H1 (cell line): ENCODE data around the gene PPFIBP2. TPM values are rescaled to one million over a fixed set of nuclear protein-coding genes. Genes with fewer than 3 reads are reported as not detected.

Experiments used
- CTCF ChIA-PET: fragments of 300-600 bp; sonication (Branson Sonifier 250); formaldehyde crosslinking; loops from one replicate; lab custom pipeline; 2021; ENCODE audit not compliant: partially characterized antibody; lab: Charles Lee
- POLR2A ChIA-PET: fragments of 300-600 bp; sonication (Branson Sonifier 250); formaldehyde crosslinking; loops from one replicate; lab custom pipeline; 2021; ENCODE audit warnings: inconsistent platforms; ENCODE audit not compliant: partially characterized antibody; lab: Charles Lee
- DNase-seq, 2 experiments: peaks; one replicate each; pipeline versions ENCODE4 v3.0.0 to v3.0.0-alpha.2; 2010 to 2022; ENCODE audit warnings: low spot score in 2 of 2, low read depth in 1 of 2, mixed read lengths in 1 of 2
- FAIRE-seq: peaks from 2 replicates; lab custom pipeline; 2011; peaks lifted over from hg19 to GRCh38; lab: Jason Lieb, UNC
- H2AFZ ChIP-seq: 2 replicates; pipeline ENCODE4 v1.8.1; 2012; ENCODE audit warnings: low read length, inconsistent platforms
- H2AK5ac ChIP-seq: 2 replicates; pipeline ENCODE4 v1.6.1; 2013; ENCODE audit warnings: low read depth, low read length
- H2BK120ac ChIP-seq: replicated peaks from 2 replicates; pipeline ENCODE3; 2013; ENCODE audit warnings: low read depth, low read length, inconsistent platforms
- H2BK12ac ChIP-seq: 2 replicates; pipeline ENCODE4 v1.6.1; 2013; ENCODE audit warnings: low read depth, low read length
- H2BK15ac ChIP-seq: 2 replicates; pipeline ENCODE4 v1.6.1; 2013; ENCODE audit warnings: low read length
- H2BK20ac ChIP-seq: 2 replicates; pipeline ENCODE4 v1.6.1; 2013; ENCODE audit warnings: low read length
- H2BK5ac ChIP-seq: 2 replicates; pipeline ENCODE4 v1.6.1; 2013; ENCODE audit warnings: low read depth, low read length
- H3K14ac ChIP-seq: 2 replicates; pipeline ENCODE4 v1.6.1; 2013; ENCODE audit warnings: inconsistent platforms; ENCODE audit not compliant: insufficient read length
- H3K18ac ChIP-seq: 2 replicates; pipeline ENCODE4 v1.6.1; 2013; ENCODE audit warnings: low read length; ENCODE audit errors: extremely low read depth
- H3K23ac ChIP-seq: 2 replicates; pipeline ENCODE4 v1.6.1; 2013; ENCODE audit warnings: inconsistent platforms; ENCODE audit not compliant: insufficient read length
- H3K23me2 ChIP-seq: 2 replicates; pipeline ENCODE4 v1.6.1; 2013; ENCODE audit warnings: low read depth, low read length
- H3K27ac ChIP-seq: 2 replicates; pipeline ENCODE4 v1.6.1; 2011; ENCODE audit warnings: low read depth, low read length, inconsistent platforms
- H3K27me3 ChIP-seq, 4 experiments: replicated peaks in 1 of 4; 1 replicate in 1 of 4; 2 replicates in 3 of 4; pipeline versions ENCODE4 v1.6.1 to v1.8.1; 2011 to 2013; ENCODE audit warnings: low read length in 3 of 4, mild to moderate bottlenecking in 3 of 4, inconsistent platforms in 2 of 4, mixed read lengths in 2 of 4, moderate library complexity in 1 of 4; ENCODE audit not compliant: control insufficient read depth in 3 of 4, insufficient read depth in 3 of 4; ENCODE audit errors: extremely low read depth in 1 of 4
- H3K36me3 ChIP-seq, 4 experiments: 2 replicates each; pipeline versions ENCODE4 v1.6.1 to v1.8.1; 2011 to 2013; ENCODE audit warnings: mild to moderate bottlenecking in 4 of 4, low read length in 3 of 4, moderate library complexity in 2 of 4, control low read depth in 1 of 4, inconsistent platforms in 1 of 4; ENCODE audit not compliant: insufficient read depth in 4 of 4, control insufficient read depth in 2 of 4
- H3K4ac ChIP-seq: replicated peaks from 2 replicates; pipeline ENCODE3; 2013; ENCODE audit warnings: low read length, low read depth, mixed read lengths, inconsistent platforms; ENCODE audit not compliant: insufficient read length
- H3K4me1 ChIP-seq, 4 experiments: replicated peaks in 1 of 4; 1 replicate in 1 of 4; 2 replicates in 3 of 4; pipeline versions ENCODE4 v1.6.1 to v1.8.1; 2011 to 2013; ENCODE audit warnings: low read length in 3 of 4, inconsistent platforms in 2 of 4, mixed read lengths in 1 of 4; ENCODE audit not compliant: insufficient read depth in 4 of 4, control insufficient read depth in 3 of 4
- H3K4me2 ChIP-seq, 2 experiments: 2 replicates each; pipeline versions ENCODE4 v1.6.1 to v1.8.1; 2011 to 2013; ENCODE audit warnings: low read depth in 2 of 2, low read length in 2 of 2, control low read depth in 1 of 2, inconsistent platforms in 1 of 2, mild to moderate bottlenecking in 1 of 2; ENCODE audit not compliant: insufficient read depth in 1 of 2
- H3K4me3 ChIP-seq, 4 experiments: fragments of 200-600, 300-600 bp in 1 of 4; sonication (generic), shearing (Covaris generic), sonication (Bioruptor Twin) in 1 of 4; 2 replicates each; pipeline versions ENCODE4 v1.5.1 to v1.8.1; 2011 to 2016; ENCODE audit warnings: low read length in 4 of 4, low read depth in 3 of 4, control low read depth in 2 of 4, inconsistent platforms in 2 of 4, mild to moderate bottlenecking in 2 of 4, mixed read lengths in 1 of 4, moderate library complexity in 1 of 4; ENCODE audit not compliant: insufficient read depth in 2 of 4; ENCODE audit errors: extremely low read depth in 1 of 4
- H3K56ac ChIP-seq: replicated peaks from 2 replicates; pipeline ENCODE3; 2013; ENCODE audit warnings: low read depth, mild to moderate bottlenecking, mixed read lengths, low read length, inconsistent platforms; ENCODE audit not compliant: insufficient read length
- H3K79me1 ChIP-seq: 2 replicates; pipeline ENCODE4 v1.6.1; 2013; ENCODE audit warnings: low read depth, low read length, control low read depth
- H3K79me2 ChIP-seq, 2 experiments: 2 replicates each; pipeline versions ENCODE4 v1.6.1 to v1.8.1; 2012 to 2013; ENCODE audit warnings: low read length in 2 of 2, mild to moderate bottlenecking in 2 of 2, inconsistent platforms in 1 of 2; ENCODE audit not compliant: insufficient read depth in 2 of 2, control insufficient read depth in 1 of 2
- H3K9ac ChIP-seq, 4 experiments: replicated peaks in 1 of 4; 1 replicate in 1 of 4; 2 replicates in 3 of 4; pipeline versions ENCODE4 v1.6.1 to v1.8.1; 2011 to 2013; ENCODE audit warnings: low read depth in 3 of 4, low read length in 3 of 4, control low read depth in 2 of 4, mild to moderate bottlenecking in 2 of 4, moderate library complexity in 2 of 4, inconsistent platforms in 1 of 4; ENCODE audit errors: extremely low read depth in 1 of 4
- H3K9me3 ChIP-seq, 2 experiments: 2 replicates each; pipeline versions ENCODE4 v1.6.1 to v1.8.1; 2012 to 2013; ENCODE audit warnings: mild to moderate bottlenecking in 2 of 2, moderate library complexity in 2 of 2, control low read depth in 1 of 2, inconsistent platforms in 1 of 2, low read depth in 1 of 2, low read length in 1 of 2, mixed read lengths in 1 of 2; ENCODE audit not compliant: insufficient read depth in 2 of 2
- H4K20me1 ChIP-seq, 2 experiments: replicated peaks in 1 of 2; 2 replicates each; pipeline versions ENCODE3 to v1.8.1; 2011 to 2013; ENCODE audit warnings: inconsistent platforms in 2 of 2, low read length in 2 of 2, mild to moderate bottlenecking in 1 of 2; ENCODE audit not compliant: insufficient read depth in 2 of 2, control insufficient read depth in 1 of 2
- H4K5ac ChIP-seq: 2 replicates; pipeline ENCODE4 v1.6.1; 2013; ENCODE audit warnings: low read length, low read depth, mixed read lengths, inconsistent platforms; ENCODE audit not compliant: insufficient read length
- H4K8ac ChIP-seq: 2 replicates; pipeline ENCODE4 v1.8.0; 2013; ENCODE audit warnings: mild to moderate bottlenecking, moderate library complexity, low read length, inconsistent platforms; ENCODE audit not compliant: insufficient read depth; ENCODE audit errors: extremely low read depth
- H4K91ac ChIP-seq: replicated peaks from 2 replicates; pipeline ENCODE3; 2013; ENCODE audit warnings: low read length, mixed read lengths, inconsistent platforms; ENCODE audit not compliant: insufficient read length
- BRCA1 ChIP-seq: IDR thresholded peaks from 2 replicates; pipeline ENCODE4 v1.6.1; 2012; ENCODE audit warnings: low read depth, low read length, improper control_type of control experiment
- JUND ChIP-seq: IDR thresholded peaks from 2 replicates; pipeline ENCODE4 v1.6.1; 2011; ENCODE audit warnings: mild to moderate bottlenecking, improper control_type of control experiment, low read length
- NRF1 ChIP-seq: IDR thresholded peaks from 2 replicates; pipeline ENCODE4 v1.6.1; 2011; ENCODE audit warnings: mild to moderate bottlenecking, low read depth, low read length, improper control_type of control experiment
- POU5F1 ChIP-seq: IDR thresholded peaks from 2 replicates; pipeline ENCODE4 v1.6.1; 2011; ENCODE audit warnings: low read depth, mild to moderate bottlenecking, low read length, moderate library complexity
- SAP30 ChIP-seq: fragments of 300-600 bp; sonication (generic); IDR thresholded peaks from 2 replicates; pipeline ENCODE4 v1.7.1; 2012; ENCODE audit warnings: low read length, moderate library complexity, mild to moderate bottlenecking, inconsistent platforms; ENCODE audit not compliant: insufficient read depth, insufficient replicate concordance
- SIX5 ChIP-seq: IDR thresholded peaks from 2 replicates; pipeline ENCODE4 v1.6.1; 2011; ENCODE audit warnings: mild to moderate bottlenecking, low read depth, low read length
- WGBS, 2 experiments: shearing (Covaris generic) in 1 of 2; methylation state at CpG; one replicate each; pipeline versions ENCODE4 v1.1.6 to v1.1.7; 2013 to 2015; ENCODE audit warnings: low lambda C conversion rate in 2 of 2, mixed read lengths in 2 of 2, inconsistent platforms in 1 of 2, low coverage in 1 of 2, missing lambda C conversion rate in 1 of 2; ENCODE audit not compliant: insufficient replicate concordance in 2 of 2, insufficient coverage in 1 of 2, insufficient read length in 1 of 2; ENCODE audit errors: extremely low coverage in 1 of 2, missing lambda C conversion rate in 1 of 2; 5-methylcytosine and 5-hydroxymethylcytosine counted together
- polyA plus RNA-seq, 7 experiments: library from polyadenylated mRNA; depleted of rRNA in 3 of 7; stranded (reverse) in 5 of 7; unstranded in 2 of 7; fragments of >200 nt in 5 of 7; fragments of 200-250 nt in 2 of 7; gene quantifications; 1 replicate in 5 of 7; 2 replicates in 1 of 7; 4 replicates in 1 of 7; pipeline versions ENCODE4 v1.2.1 to v1.2.3, GENCODE V29; 2011 to 2013; ENCODE audit warnings: missing spikeins in 2 of 7, mixed read lengths in 2 of 7
- total RNA-seq: library from RNA; stranded (reverse); fragmentation: NEBNext Ultra II Directional; extraction: Animal tissue kit (Norgen Biotek cat#: 25700); gene quantifications from 2 replicates; pipeline ENCODE4 v1.2.1, GENCODE V29; 2021

Gene PPFIBP2
- total and polyA plus RNA-seq, 2 of the 8 experiments (the other 6 are each of a cell fraction or from before 2014, with no cell fraction given), result 5.5 to 9.8 TPM

GRCh38 chr11:7609015-7609414 is 95.2 kb downstream of the PPFIBP2 start:
- Histone ChIP-seq H3K14ac (no peak overlapping the region), H3K79me1 (no peaks in the 10 kb centered on the region), H2AK5ac (no peak overlapping the region), H3K4me3 (no peak overlapping the region), H3K36me3 (no peaks in the 10 kb centered on the region; a peak in 1 of 8 replicates), H3K4me2 (no peak overlapping the region), H3K23me2 (peaks cover 3% of the 10 kb centered on the region; the same call in 1 of the 2 replicates), H4K5ac (no peak overlapping the region), H4K8ac (no peak overlapping the region), H3K56ac (no peak overlapping the region), H3K9me3 (no peaks in the 10 kb centered on the region), H2BK5ac (no peak overlapping the region), H3K79me2 (no peaks in the 10 kb centered on the region), H3K4ac (no peak overlapping the region), H3K27ac (no peak overlapping the region), H2BK120ac (no peak overlapping the region), H3K23ac (no peak overlapping the region), H2BK20ac (0 out of 2 replicates have a peak overlapping the region, but pooled peaks have one; percentile 15), H2BK12ac (no peak overlapping the region), H3K18ac (no peak overlapping the region), H2AFZ (no peak overlapping the region), H3K9ac (no peak overlapping the region), H3K27me3 (no peaks in the 10 kb centered on the region), H4K20me1 (no peaks in the 10 kb centered on the region), H2BK15ac (no peak overlapping the region), H3K4me1 (peaks cover 0 to 3% (median 2%) of the 10 kb centered on the region in 4 experiments; a peak in 4 of 7 replicates), H4K91ac (no peak overlapping the region)
- TF ChIP-seq SIX5 (no peak), NRF1 (no peak), JUND (no peak), SAP30 (no peak), BRCA1 (no peak), POU5F1 (no peak)
- CTCF ChIA-PET, result interaction anchor here (0.5 to 2.1 kb wide), 3 partner anchors 16 to 28 kb away, joined by 3 to 5 read pairs (median 4); no protein-coding TSS in a partner anchor
- DNase-seq, result no peak
- no peak for FAIRE-seq
- POLR2A ChIA-PET, result no interaction called here
- whole genome bisulfite sequencing, 2 experiments, result 90% methylated on average over 4 of the region's 4 CpGs; no CpG with 5 or more reads in 1 of the 2 experiments
